DOHH2 (cell line): ENCODE results near the gene COPS8.

Experiments
- EZH2phosphoT487 ChIP-seq: fragments of 200-600 bp; sonication (generic); IDR thresholded peaks from 2 replicates; pipeline ENCODE4 v1.6.1; 2017; ENCODE audit warnings: borderline replicate concordance, mild to moderate bottlenecking, antibody characterized with exemption, low read length, moderate library complexity, mixed read lengths
- TF ChIP-seq, protein P1 (sequence below): fragments of 200-600 bp; sonication (generic); IDR thresholded peaks from one replicate; pipeline ENCODE4 v1.5.1; 2014; ENCODE audit warnings: antibody characterized with exemption, mild to moderate bottlenecking, low read depth, low read length; ENCODE audit not compliant: poor library complexity, severe bottlenecking

DNA sequence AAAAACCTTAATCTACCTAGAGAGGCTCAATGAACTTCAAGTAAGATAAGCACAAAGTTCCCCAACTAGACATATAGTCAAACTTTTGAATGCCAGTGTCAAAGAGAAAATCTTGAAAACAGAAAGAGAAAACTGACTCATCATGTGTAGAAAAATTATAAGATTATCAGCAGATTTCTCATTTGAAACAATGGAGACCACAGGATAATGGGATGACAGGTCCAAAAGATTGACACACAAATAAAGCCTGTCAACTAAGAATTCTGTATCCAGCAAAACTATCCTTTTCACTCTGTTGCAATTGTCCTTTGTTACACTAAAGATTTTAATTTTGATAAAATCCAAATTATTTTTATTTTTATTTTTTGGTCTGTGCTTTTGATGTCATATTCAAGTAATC lies 61.6 kb downstream of the COPS8 start:
- TF ChIP-seq, protein P1, sequence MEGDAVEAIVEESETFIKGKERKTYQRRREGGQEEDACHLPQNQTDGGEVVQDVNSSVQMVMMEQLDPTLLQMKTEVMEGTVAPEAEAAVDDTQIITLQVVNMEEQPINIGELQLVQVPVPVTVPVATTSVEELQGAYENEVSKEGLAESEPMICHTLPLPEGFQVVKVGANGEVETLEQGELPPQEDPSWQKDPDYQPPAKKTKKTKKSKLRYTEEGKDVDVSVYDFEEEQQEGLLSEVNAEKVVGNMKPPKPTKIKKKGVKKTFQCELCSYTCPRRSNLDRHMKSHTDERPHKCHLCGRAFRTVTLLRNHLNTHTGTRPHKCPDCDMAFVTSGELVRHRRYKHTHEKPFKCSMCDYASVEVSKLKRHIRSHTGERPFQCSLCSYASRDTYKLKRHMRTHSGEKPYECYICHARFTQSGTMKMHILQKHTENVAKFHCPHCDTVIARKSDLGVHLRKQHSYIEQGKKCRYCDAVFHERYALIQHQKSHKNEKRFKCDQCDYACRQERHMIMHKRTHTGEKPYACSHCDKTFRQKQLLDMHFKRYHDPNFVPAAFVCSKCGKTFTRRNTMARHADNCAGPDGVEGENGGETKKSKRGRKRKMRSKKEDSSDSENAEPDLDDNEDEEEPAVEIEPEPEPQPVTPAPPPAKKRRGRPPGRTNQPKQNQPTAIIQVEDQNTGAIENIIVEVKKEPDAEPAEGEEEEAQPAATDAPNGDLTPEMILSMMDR: no peak
- TF ChIP-seq EZH2phosphoT487: no peak
